Esophagus muscularis mucosa (tissue), 3 donors: ENCODE results near the gene KIF19.

Experiments used
- CTCF ChIP-seq, 3 experiments: fragments of 200-600 bp in 2 of 3; fragments of 450-650 bp in 1 of 3; sonication (generic) in 2 of 3; IDR thresholded peaks; one replicate each; pipeline ENCODE4 v1.5.1; 2017 to 2019; ENCODE audit warnings: antibody characterized with exemption in 3 of 3, mild to moderate bottlenecking in 2 of 3, moderate library complexity in 1 of 3
- POLR2A ChIP-seq: fragments of 450-650 bp; IDR thresholded peaks from one replicate; pipeline ENCODE4 v1.6.1; 2017; ENCODE audit warnings: antibody characterized with exemption, moderate library complexity, mild to moderate bottlenecking, low read depth
- POLR2AphosphoS5 ChIP-seq, 2 donors: sonication (generic); formaldehyde crosslinking; IDR thresholded peaks; one replicate each; pipeline ENCODE4 v1.6.1; 2017; ENCODE audit warnings: antibody characterized with exemption in 2 of 2

DNA sequence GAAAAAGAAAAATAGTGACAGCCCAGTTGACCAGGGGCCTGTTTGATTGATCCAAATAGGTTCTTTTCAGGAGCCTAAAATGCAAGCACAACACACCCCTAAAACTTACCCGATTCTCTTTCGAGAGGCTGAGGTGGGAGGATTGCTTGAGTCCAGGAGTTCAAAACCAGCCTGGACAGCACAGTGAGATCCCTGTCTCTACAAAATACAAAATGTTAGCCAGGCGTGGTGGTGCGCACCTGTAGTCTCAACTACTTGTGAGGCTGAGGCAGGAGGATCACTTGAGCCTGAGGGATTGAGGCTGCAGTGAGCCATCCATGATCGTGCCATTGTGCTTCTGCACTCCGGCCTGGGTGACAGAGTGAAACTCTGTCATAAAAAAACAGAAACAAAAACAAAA, 1.5 kb upstream of the KIF19 start:
- TF ChIP-seq CTCF (IDR thresholded peaks at IDR 0.05) (no peak), POLR2A (no peak), POLR2AphosphoS5 (IDR thresholded peaks at IDR 0.05) (no peak)
